HepG2 (cell line): ENCODE data around the gene METTL26. TPM values are rescaled to one million over a fixed set of nuclear protein-coding genes. Genes with fewer than 3 reads are reported as not detected.

ENCODE experiments used
- ATRX ChIP-seq: sonication (generic); formaldehyde crosslinking; IDR thresholded peaks from 2 replicates; pipeline ENCODE4 v1.4.0; 2020; ENCODE audit warnings: missing genetic modification reagents, borderline replicate concordance
- ETV5 ChIP-seq: IDR thresholded peaks from 2 replicates; pipeline ENCODE4 v1.6.1; 2018; ENCODE audit warnings: missing biosample characterization, missing genetic modification reagents, inconsistent platforms, borderline replicate concordance
- HCFC1 ChIP-seq: fragments of 150-350 bp; IDR thresholded peaks from 2 replicates; pipeline ENCODE4 v1.6.1; 2014; ENCODE audit warnings: low read depth, low read length
- IRF2 ChIP-seq: IDR thresholded peaks from 2 replicates; pipeline ENCODE4 v1.6.1; 2018; ENCODE audit warnings: missing genetic modification reagents, missing compliant biosample characterization
- PHF20 ChIP-seq: sonication (generic); formaldehyde crosslinking; IDR thresholded peaks from 2 replicates; pipeline ENCODE4 v1.5.0; 2020; ENCODE audit warnings: mild to moderate bottlenecking, missing genetic modification reagents
- PHF8 ChIP-seq: sonication (generic); formaldehyde crosslinking; IDR thresholded peaks from 2 replicates; pipeline ENCODE4 v1.5.0; 2020; ENCODE audit warnings: missing genetic modification reagents
- PLRG1 ChIP-seq: fragments of 450-650 bp; conservative IDR thresholded peaks from 2 replicates; pipeline ENCODE4 v1.6.1; 2016
- RCOR2 ChIP-seq: IDR thresholded peaks from 2 replicates; pipeline ENCODE4 v1.6.1; 2016; ENCODE audit warnings: missing biosample characterization, missing genetic modification reagents
- ZFP36 ChIP-seq: fragments of 150-350 bp; IDR thresholded peaks from 2 replicates; pipeline ENCODE4 v1.6.1; 2018; ENCODE audit warnings: borderline replicate concordance, low read length, low read depth; ENCODE audit not compliant: partially characterized antibody
- ZNF136 ChIP-seq: sonication (generic); formaldehyde crosslinking; IDR thresholded peaks from 2 replicates; pipeline ENCODE4 v1.8.1; 2022; ENCODE audit warnings: low read depth, mild to moderate bottlenecking, moderate library complexity, missing genetic modification reagents
- polyA plus RNA-seq, 8 experiments: library from polyadenylated mRNA; depleted of rRNA in 3 of 8; stranded (reverse) in 7 of 8; unstranded in 1 of 8; fragments of >200 nt; fragmentation: Illumina TruSeq in 4 of 8; extraction: Trizol in 4 of 8; gene quantifications; 2 replicates each; pipeline versions ENCODE4 v1.2.1 to v1.2.3, GENCODE V29; 2011 to 2016; ENCODE audit warnings: low read depth in 4 of 8, missing spikeins in 1 of 8, mixed read lengths in 1 of 8; ENCODE audit not compliant: insufficient read depth in 1 of 8
- total RNA-seq, 5 experiments: library from RNA; depleted of rRNA; stranded (reverse); fragments of >200 nt; fragmentation: Illumina TruSeq; extraction: Trizol; gene quantifications; 2 replicates each; pipeline ENCODE4 v1.2.3, GENCODE V29; 2016; ENCODE audit warnings: low read depth in 1 of 5
- TF ChIP-seq, protein P1 (sequence below): sonication (generic); formaldehyde crosslinking; conservative IDR thresholded peaks from 2 replicates; pipeline ENCODE4 v1.5.0; 2020; ENCODE audit warnings: missing genetic modification reagents
- TF ChIP-seq, protein P2 (sequence below), 2 experiments: fragments of 450-650 bp in 1 of 2; sonication (generic) in 1 of 2; formaldehyde crosslinking in 1 of 2; IDR thresholded peaks; 2 replicates each; pipeline versions ENCODE4 v1.6.1 to v1.8.0; 2016 to 2022; ENCODE audit warnings: antibody characterized with exemption in 1 of 2, mild to moderate bottlenecking in 1 of 2, missing genetic modification reagents in 1 of 2
- TF ChIP-seq, protein P3 (sequence below): IDR thresholded peaks from 2 replicates; pipeline ENCODE4 v1.6.1; 2016; ENCODE audit warnings: control low read depth
- TF ChIP-seq, protein P4 (sequence below): sonication (generic); formaldehyde crosslinking; IDR thresholded peaks from 2 replicates; pipeline ENCODE4 v1.8.0; 2022; ENCODE audit warnings: mild to moderate bottlenecking, missing genetic modification reagents; ENCODE audit not compliant: insufficient replicate concordance

Gene METTL26
- total and polyA plus RNA-seq, 2 of the 13 experiments (the other 11 are each of a cell fraction or from before 2014, with no cell fraction given): 65.5 to 70.1 TPM

DNA sequence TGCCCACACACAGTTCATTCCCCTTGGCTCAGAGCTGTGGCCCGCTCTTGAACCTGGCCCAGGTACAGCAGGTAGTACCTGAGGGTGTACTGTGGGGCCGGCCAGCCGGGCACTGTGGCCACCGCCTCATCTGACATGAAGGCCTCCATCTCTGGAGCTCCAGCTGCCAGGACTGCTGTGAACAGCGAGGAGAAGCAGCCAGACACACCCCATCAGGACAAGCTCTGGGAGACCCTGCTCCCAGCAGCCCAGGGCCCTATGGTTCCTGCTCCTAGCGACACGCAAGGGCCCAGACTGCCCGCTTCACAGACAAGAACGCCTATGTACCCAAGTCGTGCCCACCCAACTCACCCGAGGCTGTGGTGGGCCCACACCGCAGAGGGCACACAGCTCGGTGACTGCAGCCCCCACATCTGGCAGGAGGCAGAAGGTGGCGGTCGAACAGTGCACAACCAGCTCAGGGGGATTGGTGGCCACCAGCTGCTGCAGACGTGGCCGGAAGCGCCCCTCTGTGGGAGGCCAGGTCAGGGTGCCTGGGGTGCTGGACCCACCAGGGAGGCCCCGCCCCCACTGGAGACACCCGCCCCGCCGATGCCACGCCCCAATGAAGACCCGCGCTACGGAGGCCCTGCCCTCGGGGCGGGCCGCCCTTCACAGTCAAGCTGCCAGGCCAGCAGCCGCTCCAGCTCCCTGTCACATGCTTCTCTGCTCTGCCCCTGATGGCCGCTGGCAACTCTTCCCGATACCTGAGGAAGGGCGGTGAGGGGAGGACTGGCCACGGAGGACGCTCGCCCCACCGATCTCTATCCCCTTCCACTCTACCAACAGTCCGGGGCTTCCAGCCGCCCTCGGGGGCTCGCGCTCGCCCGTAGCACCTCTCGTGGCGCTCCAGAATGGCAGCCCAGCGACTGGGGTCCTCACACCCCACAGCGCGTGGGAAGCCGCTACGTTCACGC, 43.0 kb upstream of the METTL26 start (continued):
- peak; percentile 50 for TF ChIP-seq PHF8 (CRISPR knock-in tag)
- TF ChIP-seq ZFP36: no peak
- no peak for TF ChIP-seq RCOR2
- TF ChIP-seq PHF20 (CRISPR knock-in tag): peak; percentile 53
- TF ChIP-seq, protein P1, sequence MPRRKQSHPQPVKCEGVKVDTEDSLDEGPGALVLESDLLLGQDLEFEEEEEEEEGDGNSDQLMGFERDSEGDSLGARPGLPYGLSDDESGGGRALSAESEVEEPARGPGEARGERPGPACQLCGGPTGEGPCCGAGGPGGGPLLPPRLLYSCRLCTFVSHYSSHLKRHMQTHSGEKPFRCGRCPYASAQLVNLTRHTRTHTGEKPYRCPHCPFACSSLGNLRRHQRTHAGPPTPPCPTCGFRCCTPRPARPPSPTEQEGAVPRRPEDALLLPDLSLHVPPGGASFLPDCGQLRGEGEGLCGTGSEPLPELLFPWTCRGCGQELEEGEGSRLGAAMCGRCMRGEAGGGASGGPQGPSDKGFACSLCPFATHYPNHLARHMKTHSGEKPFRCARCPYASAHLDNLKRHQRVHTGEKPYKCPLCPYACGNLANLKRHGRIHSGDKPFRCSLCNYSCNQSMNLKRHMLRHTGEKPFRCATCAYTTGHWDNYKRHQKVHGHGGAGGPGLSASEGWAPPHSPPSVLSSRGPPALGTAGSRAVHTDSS (CRISPR knock-in tag): no peak
- TF ChIP-seq ETV5 (CRISPR knock-in tag): peak; percentile 76; the same call in 1 of the 2 replicates
- no peak for TF ChIP-seq ATRX (CRISPR knock-in tag)
- TF ChIP-seq ZNF136: no peak; the same call in 1 of the 2 replicates
- TF ChIP-seq, protein P2, sequence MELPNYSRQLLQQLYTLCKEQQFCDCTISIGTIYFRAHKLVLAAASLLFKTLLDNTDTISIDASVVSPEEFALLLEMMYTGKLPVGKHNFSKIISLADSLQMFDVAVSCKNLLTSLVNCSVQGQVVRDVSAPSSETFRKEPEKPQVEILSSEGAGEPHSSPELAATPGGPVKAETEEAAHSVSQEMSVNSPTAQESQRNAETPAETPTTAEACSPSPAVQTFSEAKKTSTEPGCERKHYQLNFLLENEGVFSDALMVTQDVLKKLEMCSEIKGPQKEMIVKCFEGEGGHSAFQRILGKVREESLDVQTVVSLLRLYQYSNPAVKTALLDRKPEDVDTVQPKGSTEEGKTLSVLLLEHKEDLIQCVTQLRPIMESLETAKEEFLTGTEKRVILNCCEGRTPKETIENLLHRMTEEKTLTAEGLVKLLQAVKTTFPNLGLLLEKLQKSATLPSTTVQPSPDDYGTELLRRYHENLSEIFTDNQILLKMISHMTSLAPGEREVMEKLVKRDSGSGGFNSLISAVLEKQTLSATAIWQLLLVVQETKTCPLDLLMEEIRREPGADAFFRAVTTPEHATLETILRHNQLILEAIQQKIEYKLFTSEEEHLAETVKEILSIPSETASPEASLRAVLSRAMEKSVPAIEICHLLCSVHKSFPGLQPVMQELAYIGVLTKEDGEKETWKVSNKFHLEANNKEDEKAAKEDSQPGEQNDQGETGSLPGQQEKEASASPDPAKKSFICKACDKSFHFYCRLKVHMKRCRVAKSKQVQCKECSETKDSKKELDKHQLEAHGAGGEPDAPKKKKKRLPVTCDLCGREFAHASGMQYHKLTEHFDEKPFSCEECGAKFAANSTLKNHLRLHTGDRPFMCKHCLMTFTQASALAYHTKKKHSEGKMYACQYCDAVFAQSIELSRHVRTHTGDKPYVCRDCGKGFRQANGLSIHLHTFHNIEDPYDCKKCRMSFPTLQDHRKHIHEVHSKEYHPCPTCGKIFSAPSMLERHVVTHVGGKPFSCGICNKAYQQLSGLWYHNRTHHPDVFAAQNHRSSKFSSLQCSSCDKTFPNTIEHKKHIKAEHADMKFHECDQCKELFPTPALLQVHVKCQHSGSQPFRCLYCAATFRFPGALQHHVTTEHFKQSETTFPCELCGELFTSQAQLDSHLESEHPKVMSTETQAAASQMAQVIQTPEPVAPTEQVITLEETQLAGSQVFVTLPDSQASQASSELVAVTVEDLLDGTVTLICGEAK (IDR thresholded peaks at IDR 0.05): no peak
- TF ChIP-seq, protein P2 (CRISPR knock-in tag; IDR thresholded peaks at IDR 0.05): no peak
- TF ChIP-seq, protein P3, sequence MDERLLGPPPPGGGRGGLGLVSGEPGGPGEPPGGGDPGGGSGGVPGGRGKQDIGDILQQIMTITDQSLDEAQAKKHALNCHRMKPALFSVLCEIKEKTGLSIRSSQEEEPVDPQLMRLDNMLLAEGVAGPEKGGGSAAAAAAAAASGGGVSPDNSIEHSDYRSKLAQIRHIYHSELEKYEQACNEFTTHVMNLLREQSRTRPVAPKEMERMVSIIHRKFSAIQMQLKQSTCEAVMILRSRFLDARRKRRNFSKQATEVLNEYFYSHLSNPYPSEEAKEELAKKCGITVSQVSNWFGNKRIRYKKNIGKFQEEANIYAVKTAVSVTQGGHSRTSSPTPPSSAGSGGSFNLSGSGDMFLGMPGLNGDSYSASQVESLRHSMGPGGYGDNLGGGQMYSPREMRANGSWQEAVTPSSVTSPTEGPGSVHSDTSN: no peak
- TF ChIP-seq, protein P4, sequence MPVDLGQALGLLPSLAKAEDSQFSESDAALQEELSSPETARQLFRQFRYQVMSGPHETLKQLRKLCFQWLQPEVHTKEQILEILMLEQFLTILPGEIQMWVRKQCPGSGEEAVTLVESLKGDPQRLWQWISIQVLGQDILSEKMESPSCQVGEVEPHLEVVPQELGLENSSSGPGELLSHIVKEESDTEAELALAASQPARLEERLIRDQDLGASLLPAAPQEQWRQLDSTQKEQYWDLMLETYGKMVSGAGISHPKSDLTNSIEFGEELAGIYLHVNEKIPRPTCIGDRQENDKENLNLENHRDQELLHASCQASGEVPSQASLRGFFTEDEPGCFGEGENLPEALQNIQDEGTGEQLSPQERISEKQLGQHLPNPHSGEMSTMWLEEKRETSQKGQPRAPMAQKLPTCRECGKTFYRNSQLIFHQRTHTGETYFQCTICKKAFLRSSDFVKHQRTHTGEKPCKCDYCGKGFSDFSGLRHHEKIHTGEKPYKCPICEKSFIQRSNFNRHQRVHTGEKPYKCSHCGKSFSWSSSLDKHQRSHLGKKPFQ (CRISPR knock-in tag): no peak
- TF ChIP-seq PLRG1: no peak
- no peak for TF ChIP-seq HCFC1
- peak; percentile 65; the same call in 1 of the 2 replicates for TF ChIP-seq IRF2 (CRISPR knock-in tag)
